ENCODE data around the gene PKP1. TPM values are rescaled to one million over a fixed set of nuclear protein-coding genes. Genes with fewer than 3 reads are reported as not detected.

Gene PKP1
- total RNA-seq, 1 donor from 2014 or later = 58.1 TPM

- DNase-seq (ENCODE audit: low spot score) = peak; percentile 53
These were observed 24.6 kb downstream of the PKP1 start for GRCh38 chr1:201307760-201308499.

GRCh38 chr1:201309416-201309815, 26.1 kb downstream of the PKP1 start:
- peak; percentile 81 for DNase-seq (ENCODE audit: low spot score)

GRCh38 chr1:201310251-201310985, 27.1 kb downstream of the PKP1 start:
- no peak for DNase-seq (ENCODE audit: low spot score)

GRCh38 chr1:201310986-201311355, 27.7 kb downstream of the PKP1 start:
- no peak for DNase-seq (ENCODE audit: low spot score)

GRCh38 chr1:201311356-201312011, 28.2 kb downstream of the PKP1 start:
- DNase-seq (ENCODE audit: low spot score) = no peak

- DNase-seq (ENCODE audit: low spot score) = no peak
These were observed 29.0 kb downstream of the PKP1 start for GRCh38 chr1:201312298-201312697.

GRCh38 chr1:201313086-201313485, 29.8 kb downstream of the PKP1 start:
- DNase-seq (ENCODE audit: low spot score) = no peak

- DNase-seq (ENCODE audit: low spot score) = no peak
These were observed 33.2 kb downstream of the PKP1 start for GRCh38 chr1:201316556-201316955.

GRCh38 chr1:201317551-201317950, 34.2 kb downstream of the PKP1 start:
- no peak for DNase-seq (ENCODE audit: low spot score)

GRCh38 chr1:201318504-201319340, 35.4 kb downstream of the PKP1 start:
- no peak for DNase-seq (ENCODE audit: low spot score)

GRCh38 chr1:201319631-201320030, 36.3 kb downstream of the PKP1 start:
- no peak for DNase-seq (ENCODE audit: low spot score)

- DNase-seq (ENCODE audit: low spot score) = no peak
These were observed 37.0 kb downstream of the PKP1 start for GRCh38 chr1:201320168-201320788.

GRCh38 chr1:201321826-201322390, 38.6 kb downstream of the PKP1 start:
- DNase-seq (ENCODE audit: low spot score) = no peak

- DNase-seq (ENCODE audit: low spot score) = no peak
These were observed 39.6 kb downstream of the PKP1 start for GRCh38 chr1:201322653-201323510.

- DNase-seq (ENCODE audit: low spot score) = no peak
These were observed 41.0 kb downstream of the PKP1 start for GRCh38 chr1:201324306-201324705.

GRCh38 chr1:201324821-201325677, 41.7 kb downstream of the PKP1 start:
- DNase-seq (ENCODE audit: low spot score) = no peak

- no peak for DNase-seq (ENCODE audit: low spot score)
These were observed 42.4 kb downstream of the PKP1 start for GRCh38 chr1:201325678-201326060.

- DNase-seq (ENCODE audit: low spot score) = no peak
These were observed 43.4 kb downstream of the PKP1 start for GRCh38 chr1:201326710-201327109.

- no peak for DNase-seq (ENCODE audit: low spot score)
These were observed 44.5 kb downstream of the PKP1 start for GRCh38 chr1:201327687-201328240.

All from ureter (tissue), 1 donor.